Nephron progenitor cell (in vitro differentiated cells): Measurements from ENCODE around the gene PGAM5.

Experiments
- DNase-seq: peaks from one replicate; pipeline ENCODE4 v3.0.0; 2021
- H3K27ac Mint-ChIP-seq: 2 replicates; pipeline ENCODE4 v1.8.0; 2021; ENCODE audit warnings: mild to moderate bottlenecking, moderate library complexity, mixed read lengths
- H3K27me3 Mint-ChIP-seq: 2 replicates; pipeline ENCODE4 v1.8.0; 2021; ENCODE audit warnings: mild to moderate bottlenecking, low read depth, mixed read lengths; ENCODE audit not compliant: poor library complexity
- H3K36me3 Mint-ChIP-seq: 2 replicates; pipeline ENCODE4 v1.8.0; 2021; ENCODE audit warnings: low read depth, mixed read lengths
- H3K4me1 Mint-ChIP-seq: 2 replicates; pipeline ENCODE4 v1.8.0; 2021; ENCODE audit warnings: mixed read lengths
- H3K4me3 Mint-ChIP-seq: 2 replicates; pipeline ENCODE4 v1.8.0; 2021; ENCODE audit warnings: mild to moderate bottlenecking, moderate library complexity, mixed read lengths
- H3K9me3 Mint-ChIP-seq: 2 replicates; pipeline ENCODE4 v1.8.0; 2021; ENCODE audit warnings: mild to moderate bottlenecking, moderate library complexity, mixed read lengths
- CTCF ChIP-seq: fragments of 200-600 bp; sonication (generic); IDR thresholded peaks from 2 replicates; pipeline ENCODE4 v1.5.0; 2021; ENCODE audit warnings: antibody characterized with exemption

The PGAM5 gene

GRCh38 chr12:132717011-132717410, 6.4 kb downstream of the PGAM5 start:
- no peak overlapping the region for H3K27ac Mint-ChIP-seq
- H3K4me1 Mint-ChIP-seq, result peaks cover 5% of the 10 kb centered on the region
- H3K36me3 Mint-ChIP-seq, result peaks cover 39% of the 10 kb centered on the region
- TF ChIP-seq CTCF, result no peak
- H3K4me3 Mint-ChIP-seq, result no peak overlapping the region
- DNase-seq, result no peak
- no peaks in the 10 kb centered on the region for H3K9me3 Mint-ChIP-seq
- H3K27me3 Mint-ChIP-seq, result no peaks in the 10 kb centered on the region

DNA sequence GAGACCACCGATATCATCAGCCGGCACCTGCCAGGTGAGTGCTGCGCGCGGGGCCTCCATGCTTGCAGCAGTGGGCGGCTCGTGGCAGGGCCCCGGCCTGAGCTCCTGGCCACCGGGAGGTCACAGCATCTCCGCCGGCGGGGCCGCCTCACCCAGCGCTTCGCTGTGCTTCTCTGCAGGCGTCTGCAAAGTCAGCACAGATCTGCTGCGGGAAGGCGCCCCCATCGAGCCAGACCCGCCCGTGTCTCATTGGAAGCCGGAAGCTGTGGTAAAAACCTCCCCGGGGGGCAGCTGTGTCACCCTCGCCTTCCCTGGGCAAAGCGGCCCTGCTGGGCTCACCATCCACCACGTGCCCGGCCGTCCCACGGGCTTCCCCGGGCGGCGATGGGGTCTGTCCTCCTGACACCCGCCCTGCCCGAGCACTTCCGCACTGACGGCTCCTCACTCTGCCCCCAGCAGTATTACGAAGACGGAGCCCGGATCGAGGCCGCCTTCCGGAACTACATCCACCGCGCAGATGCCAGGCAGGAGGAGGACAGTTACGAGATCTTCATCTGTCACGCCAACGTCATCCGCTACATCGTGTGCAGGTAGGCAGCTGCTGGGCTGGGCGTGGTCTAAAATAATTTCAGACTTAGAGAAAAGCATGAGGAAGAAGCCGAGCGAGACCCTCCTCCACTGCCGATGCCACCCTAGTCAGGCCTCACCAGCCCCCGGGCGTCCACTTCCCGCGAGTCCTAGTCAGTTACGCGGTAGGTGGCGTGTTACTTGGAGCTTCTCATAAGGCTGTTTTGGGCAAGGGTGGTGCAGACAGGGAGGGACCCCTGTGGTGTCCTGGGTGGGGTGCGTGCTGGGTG, 7.1 kb downstream of the PGAM5 start:
- no peak for TF ChIP-seq CTCF
- Mint-ChIP-seq H3K4me3 (no peak overlapping the region), H3K36me3 (peaks cover 39% of the 10 kb centered on the region), H3K9me3 (no peaks in the 10 kb centered on the region), H3K27me3 (no peaks in the 10 kb centered on the region), H3K27ac (no peak overlapping the region), H3K4me1 (peaks cover 5% of the 10 kb centered on the region)
- DNase-seq, result no peak

GRCh38 chr12:132718644-132719043, 8.0 kb downstream of the PGAM5 start:
- TF ChIP-seq CTCF, result no peak
- Mint-ChIP-seq H3K4me1 (peaks cover under 1% of the 10 kb centered on the region), H3K27me3 (no peaks in the 10 kb centered on the region), H3K9me3 (no peaks in the 10 kb centered on the region), H3K4me3 (no peak overlapping the region), H3K27ac (peak overlapping the region; percentile 94), H3K36me3 (peaks cover 46% of the 10 kb centered on the region)
- no peak for DNase-seq

DNA sequence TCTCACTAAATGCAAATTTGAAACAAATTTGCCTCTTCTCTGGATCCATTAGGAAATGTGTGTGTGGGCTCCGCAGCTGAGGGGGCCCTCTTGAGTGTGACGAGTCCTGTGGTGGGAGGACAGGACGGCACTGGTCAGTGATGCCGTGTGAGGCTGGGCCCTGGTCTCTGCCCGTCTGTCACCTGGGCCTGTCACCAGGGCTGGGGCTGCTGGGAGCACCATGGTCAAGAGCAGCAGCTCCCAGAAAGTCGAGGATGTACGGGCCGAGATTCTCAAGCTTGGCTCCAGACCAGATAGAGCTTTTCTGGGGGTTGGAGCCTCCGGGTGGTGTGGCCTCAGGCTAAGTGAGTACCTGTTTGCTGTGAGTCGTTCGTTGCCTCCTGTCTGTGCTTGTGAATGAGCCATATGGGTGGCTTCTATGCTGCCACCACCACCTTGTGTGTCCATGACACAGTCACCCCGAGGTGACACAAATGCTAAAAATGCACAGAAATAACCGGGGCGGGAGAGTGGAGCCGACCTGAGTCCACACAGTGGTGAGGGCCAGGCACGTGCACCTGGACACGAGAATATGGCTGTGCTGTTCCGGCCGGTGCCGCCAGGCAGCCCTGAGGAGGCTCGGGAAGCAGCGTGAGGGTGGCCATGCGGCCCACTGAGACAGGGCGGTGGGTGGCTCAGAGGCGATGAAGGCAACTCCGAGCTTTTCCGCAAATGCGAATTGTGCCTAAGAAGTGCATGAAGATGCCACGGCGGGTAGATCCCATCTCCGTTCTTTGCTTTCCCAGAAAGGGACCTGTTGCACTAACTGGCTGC, 8.7 kb downstream of the PGAM5 start:
- Mint-ChIP-seq H3K27me3 (no peaks in the 10 kb centered on the region), H3K4me1 (no peaks in the 10 kb centered on the region), H3K27ac (peak overlapping the region; percentile 94), H3K36me3 (peaks cover 50% of the 10 kb centered on the region), H3K9me3 (no peaks in the 10 kb centered on the region), H3K4me3 (no peak overlapping the region)
- no peak for TF ChIP-seq CTCF
- no peak for DNase-seq

- DNase-seq, result no peak
- H3K27me3 Mint-ChIP-seq, result no peaks in the 10 kb centered on the region
- H3K4me3 Mint-ChIP-seq, result no peak overlapping the region
- H3K36me3 Mint-ChIP-seq, result peaks cover 46% of the 10 kb centered on the region
- H3K27ac Mint-ChIP-seq, result peak overlapping the region; percentile 85
- H3K4me1 Mint-ChIP-seq, result no peaks in the 10 kb centered on the region
- no peaks in the 10 kb centered on the region for H3K9me3 Mint-ChIP-seq
- TF ChIP-seq CTCF, result no peak
These were observed 9.3 kb downstream of the PGAM5 start for GRCh38 chr12:132719954-132720324.
